PFSK-1 (cell line): Measurements from ENCODE around the gene OR4S1.

Experiments
- POLR2AphosphoS5 ChIP-seq: IDR thresholded peaks from 2 replicates; pipeline ENCODE4 v1.6.1; 2012; ENCODE audit warnings: low read depth, mild to moderate bottlenecking, control low read depth, low read length, moderate library complexity
- SIN3A ChIP-seq: IDR thresholded peaks from 2 replicates; pipeline ENCODE4 v1.6.1; 2012; ENCODE audit warnings: mild to moderate bottlenecking, low read length, moderate library complexity, borderline replicate concordance; ENCODE audit not compliant: insufficient read depth
- TF ChIP-seq, protein P1 (sequence below), 2 experiments: IDR thresholded peaks; 2 replicates each; pipeline versions ENCODE4 v1.6.1 to v1.8.0; 2011 to 2012; ENCODE audit warnings: low read depth in 2 of 2, low read length in 2 of 2, control low read depth in 1 of 2, inconsistent platforms in 1 of 2, mild to moderate bottlenecking in 1 of 2, moderate library complexity in 1 of 2; ENCODE audit not compliant: insufficient read depth in 1 of 2

DNA sequence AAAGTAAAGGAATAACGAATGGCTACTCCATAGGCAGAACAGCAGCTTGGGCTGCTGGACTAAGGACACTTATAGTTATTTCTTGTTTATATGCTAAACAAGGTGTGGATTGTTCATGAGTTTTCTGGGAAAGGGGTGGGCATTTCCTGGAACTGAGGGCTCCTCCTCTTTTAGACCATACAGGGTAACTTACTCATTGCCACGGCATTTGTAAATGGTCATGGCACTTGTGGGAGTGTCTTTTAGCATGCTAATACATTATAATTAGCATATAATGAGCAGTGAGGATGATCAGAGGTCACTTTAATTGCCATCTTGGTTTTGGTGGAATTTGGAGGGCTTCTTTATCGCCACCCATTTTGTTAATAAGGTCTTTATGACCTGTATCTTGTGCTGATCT, 35.4 kb upstream of the OR4S1 start:
- no peak for TF ChIP-seq POLR2AphosphoS5
- TF ChIP-seq, protein P1, sequence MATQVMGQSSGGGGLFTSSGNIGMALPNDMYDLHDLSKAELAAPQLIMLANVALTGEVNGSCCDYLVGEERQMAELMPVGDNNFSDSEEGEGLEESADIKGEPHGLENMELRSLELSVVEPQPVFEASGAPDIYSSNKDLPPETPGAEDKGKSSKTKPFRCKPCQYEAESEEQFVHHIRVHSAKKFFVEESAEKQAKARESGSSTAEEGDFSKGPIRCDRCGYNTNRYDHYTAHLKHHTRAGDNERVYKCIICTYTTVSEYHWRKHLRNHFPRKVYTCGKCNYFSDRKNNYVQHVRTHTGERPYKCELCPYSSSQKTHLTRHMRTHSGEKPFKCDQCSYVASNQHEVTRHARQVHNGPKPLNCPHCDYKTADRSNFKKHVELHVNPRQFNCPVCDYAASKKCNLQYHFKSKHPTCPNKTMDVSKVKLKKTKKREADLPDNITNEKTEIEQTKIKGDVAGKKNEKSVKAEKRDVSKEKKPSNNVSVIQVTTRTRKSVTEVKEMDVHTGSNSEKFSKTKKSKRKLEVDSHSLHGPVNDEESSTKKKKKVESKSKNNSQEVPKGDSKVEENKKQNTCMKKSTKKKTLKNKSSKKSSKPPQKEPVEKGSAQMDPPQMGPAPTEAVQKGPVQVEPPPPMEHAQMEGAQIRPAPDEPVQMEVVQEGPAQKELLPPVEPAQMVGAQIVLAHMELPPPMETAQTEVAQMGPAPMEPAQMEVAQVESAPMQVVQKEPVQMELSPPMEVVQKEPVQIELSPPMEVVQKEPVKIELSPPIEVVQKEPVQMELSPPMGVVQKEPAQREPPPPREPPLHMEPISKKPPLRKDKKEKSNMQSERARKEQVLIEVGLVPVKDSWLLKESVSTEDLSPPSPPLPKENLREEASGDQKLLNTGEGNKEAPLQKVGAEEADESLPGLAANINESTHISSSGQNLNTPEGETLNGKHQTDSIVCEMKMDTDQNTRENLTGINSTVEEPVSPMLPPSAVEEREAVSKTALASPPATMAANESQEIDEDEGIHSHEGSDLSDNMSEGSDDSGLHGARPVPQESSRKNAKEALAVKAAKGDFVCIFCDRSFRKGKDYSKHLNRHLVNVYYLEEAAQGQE (IDR thresholded peaks at IDR 0.05; ENCODE audit: insufficient read depth in 1 of 2, low read depth in 2 of 2, low read length in 2 of 2): no peak
- no peak for TF ChIP-seq SIN3A
